HG02798 (cell line): Measurements from ENCODE around the gene CACNA2D2.

Experiments
- ATAC-seq: cut with Tn5 transposase; IDR thresholded peaks from one replicate; pipeline ENCODE4 v1.9.1; 2021; ENCODE audit warnings: mild to moderate bottlenecking; ENCODE audit not compliant: unreplicated experiment, poor library complexity

The CACNA2D2 gene

GRCh38 chr3:50435371-50436113, 67.9 kb downstream of the CACNA2D2 start:
- ATAC-seq, result no peak

GRCh38 chr3:50433954-50434353, 69.5 kb downstream of the CACNA2D2 start:
- ATAC-seq, result no peak

GRCh38 chr3:50430950-50431435, 72.4 kb downstream of the CACNA2D2 start:
- ATAC-seq, result no peak

GRCh38 chr3:50430191-50430590, 73.2 kb downstream of the CACNA2D2 start:
- ATAC-seq, result no peak

GRCh38 chr3:50428007-50428633, 75.3 kb downstream of the CACNA2D2 start:
- no peak for ATAC-seq

GRCh38 chr3:50427217-50427616, 76.2 kb downstream of the CACNA2D2 start:
- no peak for ATAC-seq

- ATAC-seq, result no peak
These were observed 77.5 kb downstream of the CACNA2D2 start for GRCh38 chr3:50425911-50426310.

GRCh38 chr3:50423543-50423942, 79.9 kb downstream of the CACNA2D2 start:
- ATAC-seq, result no peak

- ATAC-seq, result no peak
These were observed 81.3 kb downstream of the CACNA2D2 start for GRCh38 chr3:50422153-50422552.

GRCh38 chr3:50419595-50420370, 83.7 kb downstream of the CACNA2D2 start:
- ATAC-seq, result no peak

- ATAC-seq, result no peak
These were observed 84.6 kb downstream of the CACNA2D2 start for GRCh38 chr3:50418850-50419249.

- ATAC-seq, result no peak
These were observed 85.8 kb downstream of the CACNA2D2 start for GRCh38 chr3:50417637-50418033.

- ATAC-seq, result no peak
These were observed 86.4 kb downstream of the CACNA2D2 start for GRCh38 chr3:50416736-50417636.

GRCh38 chr3:50415816-50416215, 87.6 kb downstream of the CACNA2D2 start:
- no peak for ATAC-seq

- ATAC-seq, result no peak
These were observed 88.4 kb downstream of the CACNA2D2 start for GRCh38 chr3:50415061-50415460.

GRCh38 chr3:50414616-50415015, 88.8 kb downstream of the CACNA2D2 start:
- no peak for ATAC-seq

- no peak for ATAC-seq
These were observed 91.1 kb downstream of the CACNA2D2 start for GRCh38 chr3:50412231-50412754.

GRCh38 chr3:50411229-50411628, 92.2 kb downstream of the CACNA2D2 start:
- no peak for ATAC-seq

GRCh38 chr3:50410608-50411139, 92.8 kb downstream of the CACNA2D2 start:
- ATAC-seq, result no peak

GRCh38 chr3:50410185-50410584, 93.2 kb downstream of the CACNA2D2 start:
- no peak for ATAC-seq
